HG02571 (cell line): ENCODE data around the gene QKI.

Source experiments
- ATAC-seq: cut with Tn5 transposase; IDR thresholded peaks from one replicate; pipeline ENCODE4 v1.9.1; 2021; ENCODE audit warnings: mild to moderate bottlenecking, moderate library complexity; ENCODE audit not compliant: unreplicated experiment

QKI gene

GRCh38 chr6:163390770-163391169 lies 23.7 kb upstream of the QKI start:
- ATAC-seq = no peak

- no peak for ATAC-seq
Observed at GRCh38 chr6:163391985-163392384, 22.5 kb upstream of the QKI start.

GRCh38 chr6:163392533-163392932 lies 22.0 kb upstream of the QKI start:
- ATAC-seq = no peak

- ATAC-seq = no peak
Observed at GRCh38 chr6:163393923-163394322, 20.6 kb upstream of the QKI start.

- ATAC-seq = no peak
Observed at GRCh38 chr6:163394659-163395058, 19.9 kb upstream of the QKI start.

GRCh38 chr6:163395122-163395830 lies 19.2 kb upstream of the QKI start:
- no peak for ATAC-seq

GRCh38 chr6:163395831-163396185 lies 18.7 kb upstream of the QKI start:
- ATAC-seq = no peak

GRCh38 chr6:163397326-163397725 lies 17.2 kb upstream of the QKI start:
- no peak for ATAC-seq

- ATAC-seq = no peak
Observed at GRCh38 chr6:163398115-163398514, 16.4 kb upstream of the QKI start.

- no peak for ATAC-seq
Observed at GRCh38 chr6:163398815-163399214, 15.7 kb upstream of the QKI start.

- ATAC-seq = no peak
Observed at GRCh38 chr6:163400509-163400908, 14.0 kb upstream of the QKI start.

- no peak for ATAC-seq
Observed at GRCh38 chr6:163401039-163401885, 13.3 kb upstream of the QKI start.

GRCh38 chr6:163402616-163403015 lies 11.9 kb upstream of the QKI start:
- ATAC-seq = no peak

- no peak for ATAC-seq
Observed at GRCh38 chr6:163404825-163405265, 9.7 kb upstream of the QKI start.

GRCh38 chr6:163405412-163406309 lies 8.9 kb upstream of the QKI start:
- peak; percentile 71 for ATAC-seq

GRCh38 chr6:163406366-163406765 lies 8.2 kb upstream of the QKI start:
- ATAC-seq = no peak

GRCh38 chr6:163406830-163407229 lies 7.7 kb upstream of the QKI start:
- no peak for ATAC-seq

- no peak for ATAC-seq
Observed at GRCh38 chr6:163408352-163408991, 6.0 kb upstream of the QKI start.

GRCh38 chr6:163409712-163410111 lies 4.8 kb upstream of the QKI start:
- no peak for ATAC-seq

GRCh38 chr6:163412341-163412740 lies 2.2 kb upstream of the QKI start:
- no peak for ATAC-seq

- no peak for ATAC-seq
Observed at GRCh38 chr6:163412801-163413344, 1.6 kb upstream of the QKI start.
